OCI-LY7 (cell line): ENCODE measurements around the gene LY6G5C.

Experiments
- CTCF ChIP-seq: fragments of 200-600 bp; sonication (generic); conservative IDR thresholded peaks from 2 replicates; pipeline ENCODE4 v1.5.1; 2014; ENCODE audit warnings: mild to moderate bottlenecking, antibody characterized with exemption, low read length, moderate library complexity, mixed read lengths
- EZH2phosphoT487 ChIP-seq: fragments of 200-600 bp; sonication (generic); IDR thresholded peaks from 2 replicates; pipeline ENCODE4 v1.6.1; 2018; ENCODE audit warnings: low read depth, borderline replicate concordance, mild to moderate bottlenecking, mixed run types, antibody characterized with exemption, low read length, moderate library complexity, mixed read lengths

- no peak for TF ChIP-seq CTCF
- TF ChIP-seq EZH2phosphoT487 = no peak
Observed at GRCh38 chr6:31715022-31715958, 34.4 kb upstream of the LY6G5C start, which contains the start of gene LY6G6D.
